Raji (cell line): ENCODE data around the gene SHC3.

ENCODE experiments used
- POLR2A ChIP-seq: IDR thresholded peaks from 2 replicates; pipeline ENCODE4 v1.6.1; 2011; ENCODE audit warnings: low read depth, low read length, control low read depth; ENCODE audit not compliant: insufficient read depth

Gene SHC3

DNA sequence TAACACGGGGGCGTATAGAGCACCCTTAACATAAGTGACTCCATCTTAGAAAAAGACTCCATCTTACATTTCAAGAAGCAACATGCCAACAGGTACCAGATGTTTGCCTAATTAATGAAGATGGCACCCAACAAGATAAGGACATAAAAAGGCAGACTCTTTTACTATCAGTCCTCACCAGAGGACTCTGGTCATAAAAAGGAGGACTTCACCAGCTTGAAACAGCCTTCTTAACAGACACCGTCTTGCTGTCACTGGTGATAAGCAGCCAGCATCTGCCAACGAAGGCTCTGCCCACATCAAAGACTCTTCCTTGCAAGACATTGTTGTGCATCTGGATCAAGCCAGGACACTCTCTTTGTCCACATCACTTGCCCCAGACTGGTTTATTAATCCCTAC lies 107.0 kb downstream of the SHC3 start:
- TF ChIP-seq POLR2A: no peak

DNA sequence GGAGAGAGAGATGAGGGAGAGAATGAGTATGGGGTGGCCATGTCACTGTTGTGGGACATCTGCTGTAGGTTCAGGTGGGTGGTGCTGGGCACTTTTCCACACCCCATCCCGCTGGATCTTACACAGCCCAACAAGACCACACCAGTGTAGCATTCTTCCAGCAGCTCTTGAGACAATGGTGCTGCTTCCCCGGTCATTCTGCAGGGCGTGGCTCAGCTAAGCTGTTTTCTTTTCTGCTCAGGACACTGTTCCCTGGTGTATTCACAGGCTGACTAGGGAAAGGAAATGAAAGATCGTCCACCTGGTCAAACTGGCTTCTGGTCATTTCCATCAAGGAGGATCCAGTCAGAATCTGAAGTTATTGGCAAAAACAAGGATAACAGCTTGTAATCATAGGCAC lies 111.8 kb downstream of the SHC3 start:
- no peak for TF ChIP-seq POLR2A

DNA sequence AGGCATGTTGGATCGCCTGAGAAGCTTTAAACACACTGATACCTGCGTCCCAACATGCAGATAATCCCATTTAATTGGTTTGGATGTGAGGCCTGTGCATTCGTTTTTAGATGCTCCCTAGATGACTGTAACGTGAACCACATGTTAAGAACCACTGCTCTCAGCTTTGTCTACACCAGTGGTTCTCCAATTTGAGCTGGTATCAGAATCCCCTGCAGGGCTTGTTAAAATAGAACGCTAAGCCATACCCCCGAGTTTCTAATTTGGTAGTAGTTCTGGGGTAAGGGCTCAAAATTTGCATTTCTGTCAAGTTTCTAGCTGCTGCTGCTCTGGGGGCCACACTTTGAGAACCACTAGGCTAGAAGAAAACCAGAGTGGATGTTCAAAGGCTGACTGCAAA lies 112.7 kb downstream of the SHC3 start:
- no peak for TF ChIP-seq POLR2A

DNA sequence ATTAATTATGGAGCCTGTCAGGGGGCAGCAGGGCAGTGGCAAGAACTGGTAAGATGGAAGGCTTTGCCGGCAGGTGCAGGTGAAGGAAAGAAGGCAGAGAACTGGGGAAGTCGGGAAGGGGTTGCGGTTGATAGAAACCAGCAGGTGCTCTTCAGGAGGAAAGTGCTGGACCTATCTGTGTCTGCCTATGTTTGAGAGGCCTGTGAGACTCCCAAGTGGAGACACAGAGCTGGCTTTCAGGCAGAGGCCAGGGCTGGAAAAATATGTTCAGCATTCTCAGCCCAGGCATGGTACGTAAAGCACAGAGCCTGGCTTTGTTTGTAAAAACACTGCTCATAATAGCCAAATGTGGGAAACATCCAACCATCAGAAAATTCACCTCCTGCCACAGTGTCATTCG lies 117.8 kb downstream of the SHC3 start:
- TF ChIP-seq POLR2A: no peak

DNA sequence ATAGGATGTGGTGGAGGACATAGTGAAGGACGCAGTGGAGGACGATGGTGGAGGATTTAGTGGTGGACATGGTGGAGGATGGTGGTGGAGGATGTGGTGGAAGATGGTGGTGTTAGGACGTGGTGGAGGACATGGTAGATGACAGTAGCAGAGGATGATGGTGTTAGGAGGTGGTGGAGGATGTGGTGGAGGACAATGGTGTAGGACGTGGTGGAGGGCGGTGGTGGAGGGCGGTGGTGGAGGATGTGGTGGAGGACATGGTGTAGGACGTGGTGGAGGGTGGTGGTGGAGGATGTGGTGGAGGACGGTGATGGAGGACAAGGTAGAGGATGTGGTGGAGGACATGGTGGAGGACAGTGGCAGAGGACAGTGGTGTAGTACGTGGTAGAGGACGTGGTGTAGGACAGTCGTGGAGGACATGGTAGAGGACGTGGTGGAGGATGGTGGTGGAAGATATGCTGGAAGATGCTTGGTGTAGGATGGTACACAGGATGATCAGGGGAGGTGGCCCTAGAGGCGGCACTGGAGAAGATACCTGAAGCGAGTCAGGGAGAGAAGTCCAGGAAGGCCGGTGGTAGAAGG lies 118.6 kb downstream of the SHC3 start:
- TF ChIP-seq POLR2A: no peak

DNA sequence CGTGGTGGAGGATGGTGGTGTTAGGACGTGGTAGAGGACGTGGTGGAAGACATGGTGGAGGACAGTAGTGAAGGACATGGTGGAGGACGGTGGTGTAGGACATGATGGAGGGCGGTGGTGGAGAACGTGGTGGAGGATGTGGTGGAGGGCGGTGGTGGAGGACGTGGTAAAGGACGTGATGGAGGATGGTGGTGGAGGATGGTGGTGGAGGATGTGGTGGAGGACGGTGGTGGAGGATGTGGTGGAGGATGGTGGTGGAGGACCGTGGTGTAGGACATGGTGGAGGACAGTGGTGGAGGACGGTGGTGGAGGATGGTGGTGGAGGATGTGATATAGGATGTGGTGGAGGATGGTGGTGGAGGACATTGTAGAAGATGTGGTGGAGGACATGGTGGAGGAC lies 119.7 kb downstream of the SHC3 start:
- TF ChIP-seq POLR2A: no peak

DNA sequence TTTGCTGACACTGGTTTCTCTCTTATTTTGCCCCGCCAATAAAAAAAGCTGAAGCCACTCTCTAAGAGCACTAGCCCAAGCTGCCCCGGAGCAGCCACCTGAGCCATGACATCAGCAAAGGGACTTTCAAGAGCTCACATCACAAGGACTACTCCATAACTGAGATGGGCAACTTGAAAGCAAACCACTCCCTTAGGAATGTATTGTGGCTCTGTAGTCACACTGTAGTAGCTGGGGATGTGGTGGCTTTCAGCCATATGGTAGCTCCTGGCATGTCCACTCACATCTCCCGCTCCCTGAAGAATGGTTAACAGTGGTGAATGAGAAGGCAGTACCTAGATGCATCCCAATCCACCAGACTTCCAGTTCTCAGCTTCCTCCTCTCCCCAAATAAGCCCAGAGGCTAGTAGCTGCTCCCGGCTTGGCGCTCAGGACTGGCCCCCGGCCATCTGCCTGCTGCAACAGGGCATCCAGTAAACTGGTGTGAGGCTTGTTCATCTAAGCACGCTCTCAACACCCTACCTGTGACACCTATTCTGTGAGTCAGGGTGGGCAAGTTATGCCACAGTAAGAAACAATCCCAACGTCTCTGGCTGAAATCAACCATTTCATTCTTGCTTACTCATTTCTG lies 123.6 kb downstream of the SHC3 start:
- no peak for TF ChIP-seq POLR2A

DNA sequence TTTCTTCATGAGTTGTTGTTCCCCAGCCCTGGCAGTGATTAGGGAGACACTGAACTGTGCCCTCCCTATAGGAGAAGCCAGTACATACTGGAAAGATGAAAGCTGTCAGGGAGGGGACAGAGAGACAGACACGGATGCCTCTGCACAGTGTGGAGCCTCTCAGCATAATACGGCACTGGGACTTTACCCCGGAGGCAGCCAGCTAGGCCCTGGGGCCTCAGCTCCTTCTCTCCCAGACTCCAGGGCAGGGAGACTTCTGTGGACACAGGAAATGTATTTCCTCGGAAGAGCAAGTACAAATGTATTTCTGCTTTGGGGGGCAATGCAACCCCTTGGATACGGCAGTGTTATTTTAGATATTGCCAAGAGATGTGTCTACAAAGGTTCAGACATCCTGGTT lies 125.3 kb downstream of the SHC3 start:
- TF ChIP-seq POLR2A: no peak

DNA sequence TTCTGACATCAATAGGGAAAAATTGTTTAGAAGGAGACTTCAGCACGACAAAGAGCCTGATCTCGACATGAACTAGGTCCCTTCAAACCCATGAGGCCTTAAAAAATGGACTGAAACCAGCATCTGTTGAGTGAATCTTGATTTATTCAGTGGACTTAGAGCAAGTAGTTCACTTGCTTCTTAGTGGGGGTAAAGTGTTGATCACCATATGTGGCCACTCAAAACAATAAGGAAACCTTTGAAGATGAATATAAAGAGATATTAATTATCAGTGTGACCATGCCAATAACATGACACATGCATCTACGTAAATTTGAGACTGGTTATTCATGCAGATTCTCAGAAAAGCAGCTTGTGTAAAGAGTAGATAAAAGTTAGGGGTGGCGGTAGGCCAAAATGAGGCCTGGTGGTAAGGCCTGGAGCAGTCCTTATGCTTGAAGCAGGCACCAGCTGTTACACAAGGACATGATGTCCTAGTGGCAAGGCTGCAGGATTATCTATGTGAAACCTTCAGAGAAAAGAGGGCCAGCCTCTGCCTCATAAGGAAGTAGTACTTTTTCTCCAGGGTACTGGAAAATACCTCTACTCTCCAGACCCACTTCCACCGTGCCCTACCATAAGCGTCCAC lies 126.0 kb downstream of the SHC3 start:
- no peak for TF ChIP-seq POLR2A

DNA sequence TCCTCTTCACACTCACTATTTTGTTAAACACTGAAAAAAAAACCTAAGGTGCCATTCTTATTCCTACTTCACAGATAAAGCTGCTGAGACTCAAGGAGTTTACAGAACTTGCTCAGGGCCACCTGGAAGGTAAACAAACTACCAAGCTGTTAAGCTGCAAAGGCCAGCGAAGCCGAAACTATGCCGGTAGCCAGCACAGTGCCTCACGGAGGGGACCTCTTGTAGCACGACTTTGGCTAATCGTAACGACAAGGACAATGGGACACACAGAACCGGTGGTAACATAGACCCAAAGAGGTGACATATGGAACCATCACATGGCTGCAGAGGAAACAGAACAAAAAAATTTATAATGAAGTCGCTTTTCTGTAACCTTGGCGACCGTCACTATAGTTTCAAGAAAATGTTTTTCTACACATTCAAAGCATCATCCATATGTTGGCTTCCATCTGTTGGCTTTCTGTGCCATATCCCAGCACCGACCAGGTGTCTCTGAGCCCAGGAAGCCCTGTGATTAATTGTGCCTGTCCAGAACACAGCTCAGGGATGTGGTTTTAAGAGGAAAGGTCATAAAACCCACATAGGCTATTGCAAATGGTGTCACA lies 127.1 kb downstream of the SHC3 start:
- no peak for TF ChIP-seq POLR2A

DNA sequence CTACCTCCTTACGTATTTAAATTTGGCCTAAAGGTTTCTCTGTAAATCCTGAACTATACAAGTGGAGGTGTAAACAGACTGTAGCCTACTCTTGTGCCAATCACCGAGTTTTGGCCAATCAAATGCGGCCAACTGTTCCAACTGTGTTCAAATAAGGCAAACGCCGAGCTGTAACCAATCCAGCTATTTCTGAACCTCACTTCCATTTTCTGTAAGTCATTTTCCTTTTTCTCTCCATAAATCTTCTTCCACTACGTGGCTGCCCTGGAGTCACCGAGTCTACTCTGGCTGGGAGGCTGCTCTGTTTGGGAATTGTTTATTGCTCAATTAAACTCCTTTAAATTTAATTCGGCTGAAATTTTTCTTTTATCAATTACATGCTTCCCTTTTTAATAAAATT lies 129.0 kb downstream of the SHC3 start:
- no peak for TF ChIP-seq POLR2A

DNA sequence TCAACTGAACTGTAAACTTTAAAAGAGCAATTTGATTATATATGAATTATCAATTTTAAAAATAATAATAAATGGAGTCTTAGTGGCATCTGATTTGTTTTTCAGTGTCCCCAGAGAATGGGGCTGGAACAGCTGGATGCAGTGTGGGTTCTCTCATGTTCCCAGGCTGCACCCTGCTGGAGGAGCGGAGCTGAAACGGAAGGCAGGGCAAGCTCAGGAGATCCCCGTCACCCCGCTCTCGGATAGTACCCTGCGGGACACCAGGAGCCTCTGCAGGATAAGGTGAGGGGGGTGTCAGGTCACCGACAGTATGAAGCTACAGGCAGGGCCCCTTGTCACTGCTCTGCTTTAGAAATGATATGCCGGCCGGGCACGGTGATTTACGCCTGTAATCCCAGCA lies 130.0 kb downstream of the SHC3 start:
- no peak for TF ChIP-seq POLR2A

DNA sequence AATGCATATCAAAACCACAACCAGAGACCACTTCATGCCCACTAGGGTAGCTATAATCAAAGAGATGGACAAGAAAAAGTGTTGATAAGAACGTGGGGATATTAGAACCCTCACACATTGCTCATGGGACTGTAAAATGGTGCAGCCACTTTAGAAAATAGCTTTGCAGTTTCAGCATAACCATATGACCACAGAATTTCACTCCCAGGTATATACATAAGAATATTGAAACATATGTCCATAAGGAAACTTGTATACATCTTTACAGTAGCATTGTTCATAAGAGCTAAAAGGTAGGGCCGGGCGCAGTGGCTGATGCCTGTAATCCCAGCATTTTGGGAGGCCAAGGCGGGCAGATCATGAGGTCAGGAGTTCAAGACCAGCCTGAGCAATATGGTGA lies 131.0 kb downstream of the SHC3 start:
- TF ChIP-seq POLR2A: no peak

DNA sequence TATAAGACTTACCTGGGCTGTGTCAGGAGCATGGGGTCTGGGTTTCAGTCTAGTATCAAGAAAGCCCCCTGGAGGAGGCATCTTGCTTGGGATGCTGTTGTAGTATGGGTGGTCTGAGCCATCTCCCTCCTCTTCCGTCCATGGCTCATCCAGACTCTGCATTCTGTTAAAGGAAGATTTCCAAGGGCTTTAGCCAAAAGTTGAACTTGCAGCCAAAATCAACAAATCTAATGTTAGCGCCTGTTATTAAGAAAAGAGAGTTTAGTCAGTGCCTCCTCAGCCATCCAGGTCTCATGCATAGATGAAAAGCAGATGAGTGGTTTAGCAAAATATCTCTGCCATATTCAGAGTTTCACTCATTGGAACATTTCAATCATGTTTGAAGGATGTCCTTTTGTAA lies 131.8 kb downstream of the SHC3 start:
- no peak for TF ChIP-seq POLR2A

DNA sequence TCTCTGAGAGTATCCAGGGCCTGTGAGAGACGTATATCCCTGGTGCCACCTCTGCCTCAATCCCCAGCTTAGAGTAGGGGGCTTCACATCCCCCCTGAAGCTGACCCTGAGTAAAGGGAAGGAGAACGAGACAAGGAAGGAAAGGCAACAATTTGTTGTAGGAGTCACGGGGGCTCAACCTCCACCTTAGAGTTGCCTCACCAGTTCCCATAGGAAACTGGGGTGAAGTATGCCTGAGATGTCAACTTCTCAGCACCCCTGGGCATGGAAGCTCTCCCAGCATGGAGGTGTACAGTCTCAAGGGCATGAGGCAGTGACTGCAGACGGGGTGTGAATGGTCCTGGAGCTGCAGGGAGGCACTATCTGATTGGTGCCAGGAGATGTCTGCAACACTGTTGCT lies 133.7 kb downstream of the SHC3 start:
- TF ChIP-seq POLR2A: no peak

DNA sequence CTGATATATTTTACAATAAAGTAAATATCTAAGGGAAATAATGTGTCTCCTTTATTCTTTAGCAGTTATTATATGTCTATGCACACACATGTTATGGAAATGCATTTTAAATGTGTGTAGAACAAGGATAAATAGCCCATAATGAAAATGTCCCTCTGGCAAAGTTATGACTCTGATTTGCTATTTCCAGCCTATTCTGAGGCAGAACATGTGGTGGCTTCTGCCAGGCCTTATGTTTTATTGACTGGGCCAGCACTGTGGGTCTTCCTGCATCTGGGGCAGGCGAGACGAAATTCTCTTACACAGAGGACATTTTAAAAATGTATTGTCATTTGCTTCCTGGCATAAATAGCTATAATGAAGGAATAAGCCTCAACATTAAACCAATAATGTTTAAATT lies 134.5 kb downstream of the SHC3 start:
- no peak for TF ChIP-seq POLR2A
